Lower leg skin (tissue), 3 donors: ENCODE measurements around the gene ELMOD3.

ENCODE experiments used
- CTCF ChIP-seq, 3 donors: fragments of 450-650 bp; IDR thresholded peaks; one replicate each; pipeline ENCODE4 v1.5.1; 2016; ENCODE audit warnings: antibody characterized with exemption in 3 of 3, mild to moderate bottlenecking in 3 of 3, moderate library complexity in 2 of 3
- POLR2A ChIP-seq, 2 donors: fragments of 450-650 bp; IDR thresholded peaks; one replicate each; pipeline ENCODE4 v1.6.1; 2016 to 2017; ENCODE audit warnings: antibody characterized with exemption in 2 of 2, mild to moderate bottlenecking in 1 of 2, moderate library complexity in 1 of 2

- TF ChIP-seq POLR2A (IDR thresholded peaks at IDR 0.05) (no peak), CTCF (IDR thresholded peaks at IDR 0.05) (no peak)
Observed at GRCh38 chr2:85434696-85435095, 80.1 kb downstream of the ELMOD3 start.
